BJ (cell line): ENCODE measurements around the gene SERPINC1. TPM values are rescaled to one million over a fixed set of nuclear protein-coding genes. Genes with fewer than 3 reads are reported as not detected.

Source experiments
- CTCF ChIA-PET: fragments of 350-600 bp; formaldehyde crosslinking; extraction: SDS; loops from one replicate; lab custom pipeline; 2021; ENCODE audit warnings: antibody characterized with exemption, inconsistent platforms; lab: Yijun Ruan, JAX
- POLR2A ChIA-PET: fragments of 300-600 bp; sonication (Branson Sonifier 250); formaldehyde crosslinking; extraction: SDS; loops from one replicate; lab custom pipeline; 2021; ENCODE audit warnings: antibody characterized with exemption; lab: Charles Lee
- DNase-seq: peaks from one replicate; pipeline ENCODE4 v3.0.0-alpha.2; 2011; ENCODE audit warnings: low read depth
- H3K27me3 ChIP-seq: 2 replicates; pipeline ENCODE4 v1.6.0; 2011; ENCODE audit warnings: low read length; ENCODE audit not compliant: control insufficient read depth, insufficient read depth
- H3K36me3 ChIP-seq: 2 replicates; pipeline ENCODE4 v1.5.1; 2011; ENCODE audit warnings: low read length; ENCODE audit not compliant: control insufficient read depth, insufficient read depth
- H3K4me3 ChIP-seq: 2 replicates; pipeline ENCODE4 v1.5.1; 2011; ENCODE audit warnings: low read depth, mild to moderate bottlenecking, control low read depth, low read length
- polyA plus RNA-seq: library from polyadenylated mRNA; depleted of rRNA; stranded (reverse); fragments of >200 nt; gene quantifications from 2 replicates; pipeline ENCODE4 v1.2.3, GENCODE V29; 2011
- TF ChIP-seq, protein P1 (sequence below): IDR thresholded peaks from 2 replicates; pipeline ENCODE4 v1.5.1; 2011; ENCODE audit warnings: low read depth, mild to moderate bottlenecking, control low read depth, inconsistent platforms, low read length, moderate library complexity; ENCODE audit not compliant: insufficient read depth

Gene SERPINC1
- polyA plus RNA-seq, 1 experiment = 0.05 TPM

DNA sequence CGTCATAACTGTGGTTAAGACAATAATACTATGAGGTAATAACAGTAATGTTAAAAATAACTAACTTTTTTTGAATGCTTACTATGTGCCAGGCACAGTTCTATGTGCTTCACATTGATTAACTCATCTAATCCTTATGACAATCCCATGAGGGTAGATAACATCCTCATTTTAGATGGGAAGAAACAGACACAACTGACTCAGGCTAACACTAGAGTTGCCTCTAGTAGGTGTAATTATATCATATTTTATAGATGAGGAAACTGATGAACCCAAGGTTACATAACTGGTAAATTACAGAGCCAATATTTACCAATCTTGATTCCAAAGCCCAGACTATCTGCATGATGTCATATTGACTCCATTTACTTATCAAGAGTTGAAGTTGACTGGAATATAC is 23.5 kb downstream of the SERPINC1 start:
- no peak for DNase-seq
- ChIA-PET CTCF (no interaction called here), POLR2A (no interaction called here)
- Histone ChIP-seq H3K36me3 (no peaks in the 10 kb centered on the region), H3K4me3 (no peak overlapping the region), H3K27me3 (no peaks in the 10 kb centered on the region)
- TF ChIP-seq, protein P1, sequence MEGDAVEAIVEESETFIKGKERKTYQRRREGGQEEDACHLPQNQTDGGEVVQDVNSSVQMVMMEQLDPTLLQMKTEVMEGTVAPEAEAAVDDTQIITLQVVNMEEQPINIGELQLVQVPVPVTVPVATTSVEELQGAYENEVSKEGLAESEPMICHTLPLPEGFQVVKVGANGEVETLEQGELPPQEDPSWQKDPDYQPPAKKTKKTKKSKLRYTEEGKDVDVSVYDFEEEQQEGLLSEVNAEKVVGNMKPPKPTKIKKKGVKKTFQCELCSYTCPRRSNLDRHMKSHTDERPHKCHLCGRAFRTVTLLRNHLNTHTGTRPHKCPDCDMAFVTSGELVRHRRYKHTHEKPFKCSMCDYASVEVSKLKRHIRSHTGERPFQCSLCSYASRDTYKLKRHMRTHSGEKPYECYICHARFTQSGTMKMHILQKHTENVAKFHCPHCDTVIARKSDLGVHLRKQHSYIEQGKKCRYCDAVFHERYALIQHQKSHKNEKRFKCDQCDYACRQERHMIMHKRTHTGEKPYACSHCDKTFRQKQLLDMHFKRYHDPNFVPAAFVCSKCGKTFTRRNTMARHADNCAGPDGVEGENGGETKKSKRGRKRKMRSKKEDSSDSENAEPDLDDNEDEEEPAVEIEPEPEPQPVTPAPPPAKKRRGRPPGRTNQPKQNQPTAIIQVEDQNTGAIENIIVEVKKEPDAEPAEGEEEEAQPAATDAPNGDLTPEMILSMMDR = no peak

DNA sequence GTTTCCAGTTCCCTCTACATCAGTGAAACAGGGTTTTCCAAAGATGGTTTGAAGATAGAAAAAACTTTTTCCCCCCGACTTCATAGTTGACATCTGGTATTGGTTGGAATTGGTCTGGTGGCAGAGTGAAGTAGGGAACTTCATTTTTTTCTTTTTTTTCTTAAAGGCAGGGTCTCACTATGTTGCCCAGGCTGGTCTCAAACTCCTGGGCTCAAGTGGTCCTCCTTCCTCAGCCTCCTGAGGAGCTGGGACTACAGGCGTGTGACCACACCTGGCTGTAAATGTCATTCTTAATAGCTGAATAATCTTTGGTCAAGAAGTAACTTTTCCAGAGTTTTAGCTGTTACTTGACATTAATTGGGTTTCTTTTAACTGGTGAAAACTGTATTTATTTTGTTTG is 27.2 kb downstream of the SERPINC1 start:
- Histone ChIP-seq H3K4me3 (no peak overlapping the region), H3K27me3 (no peaks in the 10 kb centered on the region), H3K36me3 (peaks cover 6% of the 10 kb centered on the region)
- ChIA-PET POLR2A (no interaction called here), CTCF (no interaction called here)
- no peak for DNase-seq
- TF ChIP-seq, protein P1 = no peak

DNA sequence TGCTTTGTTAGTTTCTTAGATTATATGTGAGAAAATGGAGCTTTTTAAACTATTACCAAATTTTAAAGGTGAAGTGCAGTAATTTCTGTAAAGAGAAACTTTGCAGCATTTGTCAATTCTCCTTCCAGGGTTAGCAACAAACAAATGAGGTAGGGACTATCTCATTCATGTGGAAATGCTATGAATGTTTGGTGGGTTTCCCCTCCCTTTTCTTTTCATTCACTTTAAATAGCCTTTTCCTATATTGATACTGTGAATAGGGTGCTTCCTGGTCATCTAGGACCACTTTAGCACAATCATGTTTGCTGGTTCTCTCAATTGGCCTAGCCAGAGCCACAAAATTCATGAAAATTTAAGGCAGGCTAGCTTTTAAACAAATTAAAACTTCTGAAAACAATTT is 28.4 kb downstream of the SERPINC1 start:
- Histone ChIP-seq H3K36me3 (peaks cover 6% of the 10 kb centered on the region), H3K27me3 (no peaks in the 10 kb centered on the region), H3K4me3 (no peak overlapping the region)
- ChIA-PET CTCF (interaction anchor here (0.7 kb wide), 2 partner anchors 18 to 37 kb away, joined by 3 to 4 read pairs; no protein-coding TSS in a partner anchor), POLR2A (no interaction called here)
- TF ChIP-seq, protein P1 = no peak
- DNase-seq = no peak

DNA sequence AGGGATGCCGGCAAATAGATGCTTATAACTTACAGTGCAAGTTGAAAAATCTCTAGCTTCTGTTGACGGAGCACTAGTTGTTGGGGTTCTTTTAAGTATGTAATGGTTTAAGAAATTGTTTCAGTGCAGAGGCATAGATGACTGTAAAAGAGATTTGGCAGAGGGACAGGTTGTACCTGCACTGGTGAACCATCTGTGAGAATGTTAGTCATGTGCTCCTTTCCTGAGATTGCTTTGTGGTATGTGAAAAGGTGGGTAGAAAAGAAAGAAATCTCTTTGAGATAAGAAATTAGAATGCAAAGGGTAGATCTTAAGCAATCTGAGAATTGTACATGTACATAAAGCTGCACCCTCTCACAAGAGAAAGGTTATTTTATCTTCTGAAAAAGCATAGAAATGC is 29.5 kb downstream of the SERPINC1 start:
- DNase-seq = no peak
- ChIA-PET CTCF (interaction anchor here (0.7 kb wide), 1 partner anchor 468 kb away, joined by 3 read pairs; no protein-coding TSS in a partner anchor), POLR2A (no interaction called here)
- Histone ChIP-seq H3K36me3 (peaks cover 6% of the 10 kb centered on the region), H3K4me3 (no peak overlapping the region), H3K27me3 (no peaks in the 10 kb centered on the region)
- TF ChIP-seq, protein P1 = no peak

DNA sequence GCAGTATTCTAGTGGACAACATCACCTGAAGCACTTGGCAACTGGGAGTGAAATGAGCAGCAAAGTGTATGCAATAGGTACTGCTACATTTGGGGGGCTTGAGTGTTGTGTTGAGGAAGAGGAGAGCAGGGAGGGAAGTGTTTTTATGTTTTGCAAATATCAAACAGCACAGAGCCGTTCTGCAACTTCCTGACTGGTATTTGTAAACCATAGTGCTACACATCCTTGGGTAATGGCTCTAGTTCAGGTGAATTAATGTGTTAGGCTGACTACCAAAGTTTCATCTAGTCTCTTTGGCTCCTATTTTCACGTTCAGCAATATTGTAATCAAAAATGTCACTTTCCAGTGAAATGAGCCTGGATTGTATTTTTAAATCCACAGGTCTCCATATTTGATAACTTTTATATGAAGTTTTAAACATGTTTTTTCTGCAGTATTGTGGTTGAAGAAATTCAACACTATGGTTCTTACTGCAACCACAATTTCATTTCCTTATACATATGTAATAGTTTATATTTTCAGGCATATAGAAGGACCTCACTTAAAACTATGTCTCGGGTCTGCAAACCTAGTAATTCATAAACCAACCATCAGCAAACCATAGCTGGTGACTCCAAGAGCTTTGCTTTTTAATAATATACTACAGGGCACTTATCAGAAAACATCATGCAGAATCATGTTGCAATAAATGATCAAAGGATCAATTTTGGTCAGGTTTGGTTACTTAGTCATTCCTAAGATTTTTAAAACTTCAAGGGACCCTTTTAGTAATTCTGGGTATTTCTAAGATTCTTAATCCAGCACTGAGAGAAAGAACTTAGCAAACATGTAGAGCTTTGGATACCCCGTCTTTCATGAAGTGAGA is 30.1 kb downstream of the SERPINC1 start:
- TF ChIP-seq, protein P1 = no peak
- ChIA-PET CTCF (interaction anchor here (0.7 kb wide), 1 partner anchor 468 kb away, joined by 3 read pairs; no protein-coding TSS in a partner anchor), POLR2A (no interaction called here)
- H3K36me3 ChIP-seq = peaks cover 6% of the 10 kb centered on the region
- no peak overlapping the region for H3K4me3 ChIP-seq
- no peak for DNase-seq
- H3K27me3 ChIP-seq = no peaks in the 10 kb centered on the region
